Heart left ventricle (tissue), 16 donors: ENCODE results near the gene ADAM33. TPM values are rescaled to one million over a fixed set of nuclear protein-coding genes. Genes with fewer than 3 reads are reported as not detected.

Experiments
- ATAC-seq, 4 donors: fragments of 200-7000 bp; cut with Tn5 transposase; one replicate each; pipeline ENCODE4 v1.9.1; 2020 to 2022; ENCODE audit warnings: moderate library complexity in 4 of 4, mild to moderate bottlenecking in 3 of 4, moderate number of reproducible peaks in 1 of 4
- DNase-seq, 5 donors: peaks; one replicate each; pipeline ENCODE4 v3.0.0-alpha.2; 2020
- H3K27ac ChIP-seq, 12 donors: fragments of 200-600 bp; sonication (generic) in 4 of 12; one replicate each; pipeline versions ENCODE4 v1.5.0 to v1.8.0; 2016 to 2022; ENCODE audit warnings: mild to moderate bottlenecking in 2 of 12
- H3K27me3 ChIP-seq, 9 donors: fragments of 200-600 bp; sonication (generic) in 2 of 9; one replicate each; pipeline versions ENCODE4 v1.5.1 to v1.8.0; 2016 to 2022; ENCODE audit warnings: mild to moderate bottlenecking in 3 of 9
- H3K36me3 ChIP-seq, 9 donors: fragments of 200-600 bp; sonication (generic) in 2 of 9; one replicate each; pipeline versions ENCODE4 v1.5.0 to v1.8.0; 2018 to 2022; ENCODE audit warnings: mild to moderate bottlenecking in 2 of 9
- H3K4me1 ChIP-seq, 12 donors: fragments of 200-600 bp; sonication (generic) in 4 of 12; one replicate each; pipeline versions ENCODE4 v1.5.0 to v1.8.0; 2016 to 2022; ENCODE audit warnings: mild to moderate bottlenecking in 3 of 12
- H3K4me3 ChIP-seq, 12 donors: fragments of 200-600 bp; sonication (generic) in 4 of 12; one replicate each; pipeline versions ENCODE4 v1.5.0 to v1.8.0; 2017 to 2022; ENCODE audit warnings: mild to moderate bottlenecking in 9 of 12, moderate library complexity in 4 of 12
- H3K9me3 ChIP-seq, 12 donors: fragments of 200-600 bp; sonication (generic) in 4 of 12; one replicate each; pipeline versions ENCODE4 v1.5.0 to v1.8.0; 2016 to 2022; ENCODE audit warnings: mild to moderate bottlenecking in 1 of 12
- CTCF ChIP-seq, 12 donors: fragments of 200-600 bp; sonication (generic) in 4 of 12; IDR thresholded peaks; one replicate each; pipeline versions ENCODE4 v1.5.0 to v1.8.0; 2018 to 2022; ENCODE audit warnings: antibody characterized with exemption in 12 of 12, mild to moderate bottlenecking in 5 of 12
- POLR2A ChIP-seq, 2 donors: fragments of 450-650 bp; IDR thresholded peaks; one replicate each; pipeline ENCODE4 v1.6.1; 2017; ENCODE audit warnings: antibody characterized with exemption in 2 of 2, mild to moderate bottlenecking in 2 of 2, moderate library complexity in 2 of 2
- WGBS, 4 donors: extraction: QIAGEN DNeasy Blood & Tissue Kit in 2 of 4; methylation state at CpG; one replicate each; pipeline versions ENCODE4 v1.1.5 to v1.1.7; 2013 to 2018; 5-methylcytosine and 5-hydroxymethylcytosine counted together
- intact Hi-C, 10 donors: fragments of 100-400 bp; cut with DNase I; formaldehyde crosslinking; loops; one replicate each; pipeline versions ENCODE4 v1.11.1 to v1.14.2; 2022
- polyA plus RNA-seq, 2 donors: library from polyadenylated mRNA; stranded (reverse); fragments of 200-250 nt; gene quantifications; one replicate each; pipeline ENCODE4 v1.2.3, GENCODE V29; 2013
- total RNA-seq, 9 donors: library from RNA; depleted of rRNA in 2 of 9; stranded (reverse); fragments of >200 nt in 2 of 9; fragmentation: NEBNext Ultra II Directional in 3 of 9; extraction: Animal tissue kit (Norgen Biotek cat#: 25700) in 3 of 9; gene quantifications; one replicate each; pipeline versions ENCODE4 v1.1.0 to v1.2.4, GENCODE V29; 2016 to 2023
- donor health status: ischemic (EF 13 %, LVEDD 7.1; RV severe dilation, severe dysfunction).
- donor health status: healthy with polysubstance abuse.
- donor health status: DM: no; HTN: yes; CAD: no.
- donor health status: DM: no; HTN: no; CAD: no.
- donor health status: ischemic (EF 25% LVEDD 6.9; RV normal size, moderate dysfunction).
- donor health status: ischemic (EF 25% LVEDD 5.7; RV mildly dilated, moderate dysfunction).
- donor health status: healthy.
- donor health status: DM: yes; HTN: yes; CAD: no.
- donor health status: ischemic (EF 35%, LVEDD 5.7; RV mildly dilated, moderate dysfunction).
- donor health status: nonischemic (EF 11% LVEDD 7.7; RV severe dilation, severe dysfunction).
- donor health status: DM: yes; HTN: yes; CAD: no.
- donor health status: PGD.
- donor health status: ischemic (EF 29% LVEDD 5.4; RV normal size, mild dysfunction).
- donor health status: nonischemic (EF 23%, LVEDD 6.1; RV moderate dilation, normal function).

ADAM33 gene
- total and polyA plus RNA-seq, 11 donors: 2.3 to 21.2 (median 3.5) TPM

DNA sequence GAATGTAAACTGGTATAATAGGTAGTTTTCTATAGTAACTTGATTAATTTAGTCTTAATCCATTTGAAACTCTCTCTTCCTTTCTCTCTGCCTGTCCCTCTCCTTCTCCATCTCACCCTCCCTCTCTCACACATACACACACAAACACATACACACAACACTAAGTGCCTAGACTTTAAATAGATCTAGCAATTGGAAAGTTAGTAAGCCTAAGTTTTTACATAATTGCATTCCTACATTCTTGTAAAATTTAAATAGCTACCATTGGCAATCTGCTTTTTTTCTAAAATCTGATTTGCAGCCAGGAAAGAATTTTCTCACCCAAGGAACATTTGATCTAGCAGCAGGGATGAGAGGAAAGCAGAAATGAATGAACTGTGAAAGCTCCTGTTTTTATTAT, 34.3 kb downstream of the ADAM33 start:
- Histone ChIP-seq H3K4me1 (no peaks in the 10 kb centered on the region), H3K36me3 (peaks cover 0 to 77% (median 69%) of the 10 kb centered on the region in 9 donors), H3K4me3 (no peak overlapping the region), H3K27ac (no peak overlapping the region), H3K9me3 (no peaks in the 10 kb centered on the region), H3K27me3 (no peaks in the 10 kb centered on the region)
- intact Hi-C loops: no loop called here
- DNase-seq (no peak), ATAC-seq (no peak)
- TF ChIP-seq POLR2A (IDR thresholded peaks at IDR 0.05) (no peak), CTCF (IDR thresholded peaks at IDR 0.05) (no peak)

- no peak for ATAC-seq
- Histone ChIP-seq H3K4me1 (no peaks in the 10 kb centered on the region), H3K27ac (no peak overlapping the region), H3K27me3 (no peaks in the 10 kb centered on the region), H3K36me3 (peaks cover 0 to 85% (median 75%) of the 10 kb centered on the region in 9 donors), H3K4me3 (no peak overlapping the region), H3K9me3 (no peaks in the 10 kb centered on the region)
- intact Hi-C loops: no loop called here
- TF ChIP-seq CTCF (IDR thresholded peaks at IDR 0.05) (no peak), POLR2A (IDR thresholded peaks at IDR 0.05) (no peak)
- 88 to 91% (median 90%) methylated on average over 13 of the region's 13 CpGs for WGBS, 4 donors
- no peak for DNase-seq
Measured at GRCh38 chr20:3646651-3647050, 35.2 kb downstream of the ADAM33 start.

GRCh38 chr20:3646067-3646440, 35.8 kb downstream of the ADAM33 start:
- intact Hi-C loops: no loop called here
- Histone ChIP-seq H3K36me3 (peaks cover 0 to 90% (median 75%) of the 10 kb centered on the region in 9 donors), H3K4me3 (no peak overlapping the region), H3K27ac (no peak overlapping the region), H3K9me3 (no peaks in the 10 kb centered on the region), H3K27me3 (no peaks in the 10 kb centered on the region), H3K4me1 (no peaks in the 10 kb centered on the region)
- ATAC-seq (no peak), DNase-seq (no peak)
- no peak for TF ChIP-seq CTCF (IDR thresholded peaks at IDR 0.05)
- TF ChIP-seq POLR2A (IDR thresholded peaks at IDR 0.05): no peak
- 74 to 91% (median 83%) methylated on average over 5 of the region's 5 CpGs for WGBS, 4 donors

- TF ChIP-seq POLR2A (IDR thresholded peaks at IDR 0.05): no peak
- no peak for TF ChIP-seq CTCF (IDR thresholded peaks at IDR 0.05)
- WGBS, 4 donors: 93 to 95% (median 93%) methylated on average over 20 of the region's 20 CpGs
- intact Hi-C loops: no loop called here
- DNase-seq: no peak
- peak in 1 of 4 donors; percentile 40 for ATAC-seq
- Histone ChIP-seq H3K4me3 (no peak overlapping the region), H3K9me3 (peaks cover 0 to 3% (median 0%) of the 10 kb centered on the region in 12 donors), H3K27ac (no peak overlapping the region), H3K36me3 (peaks cover 0 to 94% (median 74%) of the 10 kb centered on the region in 9 donors), H3K4me1 (no peaks in the 10 kb centered on the region), H3K27me3 (no peaks in the 10 kb centered on the region)
Measured at GRCh38 chr20:3645309-3646066, 36.3 kb downstream of the ADAM33 start.
